Measurements from ENCODE around the gene GALNT13.

GRCh38 chr2:154433010-154433409 is 561.3 kb downstream of the GALNT13 start:
- TF ChIP-seq CTCF (IDR thresholded peaks at IDR 0.05), result no peak
- no peak for TF ChIP-seq POLR2AphosphoS5 (IDR thresholded peaks at IDR 0.05; ENCODE audit: insufficient read depth in 1 of 2, low read depth in 1 of 2)
- TF ChIP-seq POLR2A (IDR thresholded peaks at IDR 0.05), result no peak
